Karpas-422 (cell line): ENCODE results near the gene UGGT1. TPM values are rescaled to one million over a fixed set of nuclear protein-coding genes. Genes with fewer than 3 reads are reported as not detected.
"Not testable (repeated sequence)": the region's sequence is repeated elsewhere in the genome, so short reads cannot be mapped to it uniquely, and the experiment has no call there.

ENCODE experiments used
- DNase-seq: peaks from one replicate; pipeline ENCODE4 v3.0.0-alpha.2; 2015
- H2AFZ ChIP-seq: fragments of 200-600 bp; sonication (generic); 2 replicates; pipeline ENCODE4 v1.6.1; 2014; ENCODE audit warnings: antibody characterized with exemption, low read length, mixed read lengths
- H3K27ac ChIP-seq: fragments of 200-600 bp; sonication (generic); 2 replicates; pipeline ENCODE4 v1.5.1; 2014; ENCODE audit warnings: mild to moderate bottlenecking, low read length, moderate library complexity
- H3K27me3 ChIP-seq: fragments of 200-600 bp; sonication (generic); 2 replicates; pipeline ENCODE4 v1.6.1; 2014; ENCODE audit warnings: low read length, mixed read lengths
- H3K36me3 ChIP-seq: fragments of 200-600 bp; sonication (generic); 2 replicates; pipeline ENCODE4 v1.6.1; 2014; ENCODE audit warnings: low read length, mixed read lengths; ENCODE audit not compliant: insufficient read depth
- H3K4me1 ChIP-seq: fragments of 200-600 bp; sonication (generic); 2 replicates; pipeline ENCODE4 v1.6.1; 2014; ENCODE audit warnings: mild to moderate bottlenecking, low read length, mixed read lengths
- H3K4me2 ChIP-seq: fragments of 200-600 bp; sonication (generic); 2 replicates; pipeline ENCODE4 v1.6.1; 2014; ENCODE audit warnings: low read length, low read depth, mild to moderate bottlenecking; ENCODE audit not compliant: poor library complexity, severe bottlenecking
- H3K4me3 ChIP-seq: fragments of 200-600 bp; sonication (generic); 2 replicates; pipeline ENCODE4 v1.5.1; 2014; ENCODE audit warnings: mild to moderate bottlenecking, antibody characterized with exemption, low read length, mixed read lengths
- H3K79me2 ChIP-seq: fragments of 200-600 bp; sonication (generic); 2 replicates; pipeline ENCODE4 v1.6.1; 2014; ENCODE audit warnings: mild to moderate bottlenecking, low read length, mixed read lengths
- H3K9ac ChIP-seq: fragments of 200-600 bp; sonication (generic); 2 replicates; pipeline ENCODE4 v1.6.0; 2014; ENCODE audit warnings: low read length
- H3K9me2 ChIP-seq: fragments of 200-600 bp; sonication (generic), shearing (Covaris generic); replicated peaks from 2 replicates; pipeline ENCODE4 v1.6.0; 2014; ENCODE audit warnings: mild to moderate bottlenecking, low read length, moderate library complexity; ENCODE audit not compliant: insufficient read depth
- H3K9me3 ChIP-seq: fragments of 300-700, 200-600 bp; sonication (generic); 2 replicates; pipeline ENCODE4 v1.6.1; 2014; ENCODE audit warnings: low read length, mixed read lengths
- H4K20me1 ChIP-seq: fragments of 200-600 bp; sonication (generic); 2 replicates; pipeline ENCODE4 v1.6.1; 2014; ENCODE audit warnings: mild to moderate bottlenecking, antibody characterized with exemption, low read length, low read depth; ENCODE audit not compliant: insufficient read depth
- total RNA-seq: library from RNA; depleted of rRNA; stranded (reverse); fragments of >200 nt; shearing (Covaris generic); gene quantifications from 2 replicates; pipeline ENCODE4 v1.2.3, GENCODE V29; 2014; ENCODE audit warnings: low replicate concordance

The UGGT1 gene
- total RNA-seq, 1 experiment from 2014 or later: 59.3 TPM

GRCh38 chr2:128197059-128197458, 106.1 kb downstream of the UGGT1 start:
- Histone ChIP-seq H3K27ac (no peak overlapping the region), H3K4me2 (no peak overlapping the region), H3K4me3 (no peak overlapping the region), H3K36me3 (no peaks in the 10 kb centered on the region), H3K4me1 (no peaks in the 10 kb centered on the region), H3K27me3 (no peaks in the 10 kb centered on the region), H3K9me3 (no peaks in the 10 kb centered on the region), H3K9me2 (no peaks in the 10 kb centered on the region), H3K79me2 (no peaks in the 10 kb centered on the region), H2AFZ (no peak overlapping the region), H4K20me1 (peaks cover 7% of the 10 kb centered on the region; the same call in 1 of the 2 replicates), H3K9ac (no peak overlapping the region)
- DNase-seq: no peak

GRCh38 chr2:128198656-128199055, 107.7 kb downstream of the UGGT1 start:
- no peaks in the 10 kb centered on the region for H3K36me3 ChIP-seq
- no peaks in the 10 kb centered on the region for H3K27me3 ChIP-seq
- H3K79me2 ChIP-seq: no peaks in the 10 kb centered on the region
- H3K4me3 ChIP-seq: no peak overlapping the region
- no peaks in the 10 kb centered on the region for H3K4me1 ChIP-seq
- no peaks in the 10 kb centered on the region for H3K9me3 ChIP-seq
- H3K4me2 ChIP-seq: no peak overlapping the region
- no peak for DNase-seq
- no peaks in the 10 kb centered on the region for H3K9me2 ChIP-seq
- no peak overlapping the region for H2AFZ ChIP-seq
- H3K9ac ChIP-seq: no peak overlapping the region
- no peak overlapping the region for H3K27ac ChIP-seq
- H4K20me1 ChIP-seq: peaks cover 7% of the 10 kb centered on the region; the same call in 1 of the 2 replicates

GRCh38 chr2:128199141-128199540, 108.1 kb downstream of the UGGT1 start:
- Histone ChIP-seq H3K4me2 (no peak overlapping the region), H4K20me1 (peaks cover 7% of the 10 kb centered on the region; the same call in 1 of the 2 replicates), H3K27me3 (no peaks in the 10 kb centered on the region), H3K36me3 (no peaks in the 10 kb centered on the region), H3K9me3 (no peaks in the 10 kb centered on the region), H3K4me3 (no peak overlapping the region), H3K9me2 (no peaks in the 10 kb centered on the region), H3K27ac (no peak overlapping the region), H2AFZ (no peak overlapping the region), H3K9ac (no peak overlapping the region), H3K79me2 (no peaks in the 10 kb centered on the region), H3K4me1 (no peaks in the 10 kb centered on the region)
- no peak for DNase-seq

- Histone ChIP-seq H3K4me2 (no peak overlapping the region), H3K27me3 (no peaks in the 10 kb centered on the region)
Measured at GRCh38 chr2:128202791-128203190, 111.8 kb downstream of the UGGT1 start.

DNA sequence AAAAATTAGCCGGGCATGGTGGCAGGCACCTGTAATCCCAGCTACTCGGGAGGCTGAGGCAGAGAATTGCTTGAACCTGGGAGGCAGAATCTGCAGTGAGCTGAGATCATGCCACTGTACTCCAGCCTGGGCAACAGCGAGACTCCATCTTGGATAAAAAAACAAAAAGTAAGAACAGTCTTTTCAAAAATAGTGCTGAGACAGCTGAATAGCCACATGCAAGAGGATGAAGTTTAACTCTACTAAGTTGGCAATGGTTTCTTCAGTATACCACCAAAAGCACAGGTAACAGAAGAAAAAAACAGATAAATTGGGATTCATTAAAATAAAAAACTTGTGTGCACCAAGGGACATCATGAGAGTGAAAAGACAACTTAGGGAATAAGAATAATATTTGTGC, 115.2 kb downstream of the UGGT1 start:
- Histone ChIP-seq H3K9me2 (no peaks in the 10 kb centered on the region), H3K4me2 (no peak overlapping the region), H4K20me1 (no peaks in the 10 kb centered on the region), H3K27ac (no peak overlapping the region), H2AFZ (no peak overlapping the region), H3K79me2 (no peaks in the 10 kb centered on the region), H3K9me3 (no peaks in the 10 kb centered on the region), H3K4me1 (no peaks in the 10 kb centered on the region), H3K9ac (no peak overlapping the region), H3K27me3 (no peaks in the 10 kb centered on the region), H3K4me3 (no peak overlapping the region), H3K36me3 (no peaks in the 10 kb centered on the region)
- no peak for DNase-seq

More at GRCh38 chr2:128202791-128203190, 111.8 kb downstream of the UGGT1 start:
- H3K36me3 ChIP-seq: no peaks in the 10 kb centered on the region
- no peaks in the 10 kb centered on the region for H3K9me2 ChIP-seq
- no peak for DNase-seq
- no peak overlapping the region for H3K27ac ChIP-seq
- no peaks in the 10 kb centered on the region for H3K4me1 ChIP-seq
- no peak overlapping the region for H3K4me3 ChIP-seq
- H2AFZ ChIP-seq: no peak overlapping the region
- H3K79me2 ChIP-seq: no peaks in the 10 kb centered on the region
- no peaks in the 10 kb centered on the region for H4K20me1 ChIP-seq
- H3K9ac ChIP-seq: no peak overlapping the region
- H3K9me3 ChIP-seq: no peaks in the 10 kb centered on the region

DNA sequence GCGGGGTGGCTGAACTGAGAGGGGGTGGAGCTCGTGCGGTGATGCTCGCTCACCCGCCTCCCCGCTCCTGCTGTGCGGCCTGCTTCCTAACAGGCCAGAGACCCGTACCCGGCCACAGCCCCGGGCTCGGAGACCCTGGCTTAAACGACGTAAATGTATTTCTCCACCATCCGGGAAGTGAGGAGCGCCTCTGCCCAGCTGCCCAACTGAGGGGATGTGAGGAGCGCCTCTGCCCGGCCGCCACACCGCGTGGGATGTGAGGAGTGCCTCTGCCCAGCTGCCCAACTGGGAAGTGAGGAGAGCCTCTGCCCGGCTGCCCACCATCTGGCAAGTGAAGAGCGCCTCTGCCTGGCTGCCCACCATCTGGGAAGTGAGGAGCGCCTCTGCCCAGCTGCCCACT, 117.0 kb downstream of the UGGT1 start:
- no peak overlapping the region for H2AFZ ChIP-seq
- H3K27ac ChIP-seq: no peak overlapping the region
- no peaks in the 10 kb centered on the region for H3K9me3 ChIP-seq
- no peaks in the 10 kb centered on the region for H4K20me1 ChIP-seq
- no peaks in the 10 kb centered on the region for H3K36me3 ChIP-seq
- DNase-seq: no peak
- H3K79me2 ChIP-seq: no peaks in the 10 kb centered on the region
- no peaks in the 10 kb centered on the region for H3K27me3 ChIP-seq
- no peaks in the 10 kb centered on the region for H3K9me2 ChIP-seq
- no peak overlapping the region for H3K4me3 ChIP-seq
- H3K9ac ChIP-seq: no peak overlapping the region
- no peaks in the 10 kb centered on the region for H3K4me1 ChIP-seq
- H3K4me2 ChIP-seq: no peak overlapping the region

- not testable (repeated sequence) for H4K20me1 ChIP-seq, H3K4me3 ChIP-seq, H3K4me2 ChIP-seq, H3K9me3 ChIP-seq, H3K9ac ChIP-seq, H3K4me1 ChIP-seq, H3K9me2 ChIP-seq, H2AFZ ChIP-seq, H3K27me3 ChIP-seq, H3K27ac ChIP-seq, H3K79me2 ChIP-seq, DNase-seq, H3K36me3 ChIP-seq
Measured at GRCh38 chr2:128208631-128209324, 117.8 kb downstream of the UGGT1 start.

- H3K36me3 ChIP-seq: no peaks in the 10 kb centered on the region
- H3K79me2 ChIP-seq: no peaks in the 10 kb centered on the region
- no peaks in the 10 kb centered on the region for H3K4me1 ChIP-seq
- H3K4me3 ChIP-seq: no peak overlapping the region
- no peak for DNase-seq
- H3K4me2 ChIP-seq: no peak overlapping the region
- no peak overlapping the region for H3K9ac ChIP-seq
- H3K9me2 ChIP-seq: no peaks in the 10 kb centered on the region
- no peak overlapping the region for H3K27ac ChIP-seq
- no peaks in the 10 kb centered on the region for H4K20me1 ChIP-seq
- H3K27me3 ChIP-seq: no peaks in the 10 kb centered on the region
- H3K9me3 ChIP-seq: no peaks in the 10 kb centered on the region
- no peak overlapping the region for H2AFZ ChIP-seq
Measured at GRCh38 chr2:128214251-128214650, 123.3 kb downstream of the UGGT1 start.
